HG03060 (cell line): Measurements from ENCODE around the gene SLC6A15.

Source experiments
- ATAC-seq: cut with Tn5 transposase; IDR thresholded peaks from one replicate; pipeline ENCODE4 v1.9.1; 2021; ENCODE audit warnings: low read depth, moderate number of reproducible peaks; ENCODE audit not compliant: unreplicated experiment

Gene SLC6A15

GRCh38 chr12:84912198-84913128, at the start of gene SLC6A15:
Gene SLC6A15 (minus strand): TSS chr12:84912799. CDS start chr12:84892120, 20,679 bp downstream.
- no peak for ATAC-seq

GRCh38 chr12:84960918-84961317, 48.3 kb upstream of the SLC6A15 start:
- no peak for ATAC-seq

- no peak for ATAC-seq
Measured at GRCh38 chr12:84955298-84955697, 42.7 kb upstream of the SLC6A15 start.

- no peak for ATAC-seq
Measured at GRCh38 chr12:84954415-84954814, 41.8 kb upstream of the SLC6A15 start.

- no peak for ATAC-seq
Measured at GRCh38 chr12:84950971-84951546, 38.5 kb upstream of the SLC6A15 start.

- no peak for ATAC-seq
Measured at GRCh38 chr12:84946753-84947152, 34.2 kb upstream of the SLC6A15 start.

GRCh38 chr12:84937415-84937814, 24.8 kb upstream of the SLC6A15 start:
- no peak for ATAC-seq

- no peak for ATAC-seq
Measured at GRCh38 chr12:84929501-84929900, 16.9 kb upstream of the SLC6A15 start.

GRCh38 chr12:84924981-84925380, 12.4 kb upstream of the SLC6A15 start:
- no peak for ATAC-seq

GRCh38 chr12:84922693-84923092, 10.1 kb upstream of the SLC6A15 start:
- no peak for ATAC-seq

GRCh38 chr12:84920331-84920730, 7.7 kb upstream of the SLC6A15 start:
- ATAC-seq = no peak

- no peak for ATAC-seq
Measured at GRCh38 chr12:84919271-84919670, 6.7 kb upstream of the SLC6A15 start.

GRCh38 chr12:84913129-84913515, 523 bp upstream of the SLC6A15 start:
- ATAC-seq = no peak

GRCh38 chr12:84911271-84912197, 1.1 kb downstream of the SLC6A15 start:
- no peak for ATAC-seq

- no peak for ATAC-seq
Measured at GRCh38 chr12:84910549-84911241, 1.9 kb downstream of the SLC6A15 start.

- ATAC-seq = no peak
Measured at GRCh38 chr12:84904051-84904450, 8.5 kb downstream of the SLC6A15 start.

GRCh38 chr12:84891106-84891838, 21.3 kb downstream of the SLC6A15 start:
- no peak for ATAC-seq

- ATAC-seq = no peak
Measured at GRCh38 chr12:84889818-84890217, 22.8 kb downstream of the SLC6A15 start.

- no peak for ATAC-seq
Measured at GRCh38 chr12:84888861-84889260, 23.7 kb downstream of the SLC6A15 start.

GRCh38 chr12:84877340-84877739, 35.3 kb downstream of the SLC6A15 start:
- ATAC-seq = no peak
